GM10266 (cell line): Measurements from ENCODE around the gene MCEE.

Experiments used
- DNase-seq: peaks from one replicate; pipeline ENCODE4 v3.0.0; 2012; ENCODE audit errors: extremely low spot score
- TF ChIP-seq, protein P1 (sequence below): IDR thresholded peaks from 2 replicates; pipeline ENCODE4 v1.5.1; 2012; ENCODE audit warnings: mild to moderate bottlenecking, low read depth; ENCODE audit not compliant: control insufficient read depth, insufficient read depth; ENCODE audit errors: missing control alignments

Gene MCEE

DNA sequence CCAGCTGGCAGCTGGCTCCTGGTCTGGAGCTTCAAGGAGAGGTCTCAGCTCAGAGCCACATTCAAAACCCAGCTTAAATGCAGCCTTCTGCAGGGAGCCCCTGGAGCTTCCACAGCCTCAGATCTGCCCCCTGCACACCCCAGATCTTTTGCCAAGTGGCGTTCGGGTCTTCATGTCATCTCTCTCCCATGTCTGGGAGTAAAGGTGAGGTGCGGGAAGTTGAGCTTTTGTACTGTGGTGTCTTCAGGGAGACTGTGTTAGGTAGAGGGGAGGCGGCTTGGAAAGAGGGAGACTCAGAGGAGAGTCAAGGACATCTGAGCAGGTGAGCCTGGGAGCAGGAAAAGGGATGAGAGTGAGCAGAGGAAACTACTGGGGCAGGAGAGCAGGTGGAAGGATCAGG is 25.8 kb upstream of the MCEE start:
- no peak for DNase-seq
- TF ChIP-seq, protein P1, sequence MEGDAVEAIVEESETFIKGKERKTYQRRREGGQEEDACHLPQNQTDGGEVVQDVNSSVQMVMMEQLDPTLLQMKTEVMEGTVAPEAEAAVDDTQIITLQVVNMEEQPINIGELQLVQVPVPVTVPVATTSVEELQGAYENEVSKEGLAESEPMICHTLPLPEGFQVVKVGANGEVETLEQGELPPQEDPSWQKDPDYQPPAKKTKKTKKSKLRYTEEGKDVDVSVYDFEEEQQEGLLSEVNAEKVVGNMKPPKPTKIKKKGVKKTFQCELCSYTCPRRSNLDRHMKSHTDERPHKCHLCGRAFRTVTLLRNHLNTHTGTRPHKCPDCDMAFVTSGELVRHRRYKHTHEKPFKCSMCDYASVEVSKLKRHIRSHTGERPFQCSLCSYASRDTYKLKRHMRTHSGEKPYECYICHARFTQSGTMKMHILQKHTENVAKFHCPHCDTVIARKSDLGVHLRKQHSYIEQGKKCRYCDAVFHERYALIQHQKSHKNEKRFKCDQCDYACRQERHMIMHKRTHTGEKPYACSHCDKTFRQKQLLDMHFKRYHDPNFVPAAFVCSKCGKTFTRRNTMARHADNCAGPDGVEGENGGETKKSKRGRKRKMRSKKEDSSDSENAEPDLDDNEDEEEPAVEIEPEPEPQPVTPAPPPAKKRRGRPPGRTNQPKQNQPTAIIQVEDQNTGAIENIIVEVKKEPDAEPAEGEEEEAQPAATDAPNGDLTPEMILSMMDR: no peak

DNA sequence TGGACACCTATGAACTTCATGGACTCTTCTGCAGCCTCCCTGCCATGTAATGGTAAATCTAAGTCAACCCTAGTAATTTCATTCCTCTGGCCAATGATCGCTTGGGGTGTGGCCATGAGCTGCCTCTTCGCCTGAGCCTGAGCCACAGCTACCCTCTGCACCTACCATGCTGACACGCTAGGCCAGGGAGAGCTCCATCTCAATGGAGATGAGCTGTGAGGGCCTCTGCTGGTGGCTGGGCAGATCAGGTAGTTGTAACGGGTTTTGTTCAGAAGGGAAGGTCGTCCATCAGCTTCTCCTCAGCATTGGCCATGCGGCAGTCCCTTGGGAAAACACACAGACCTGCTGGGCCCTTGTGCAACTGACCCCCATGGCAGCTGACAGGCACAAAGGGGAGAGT is 24.8 kb upstream of the MCEE start:
- TF ChIP-seq, protein P1: peak; percentile 63
- peak; percentile 73 for DNase-seq

DNA sequence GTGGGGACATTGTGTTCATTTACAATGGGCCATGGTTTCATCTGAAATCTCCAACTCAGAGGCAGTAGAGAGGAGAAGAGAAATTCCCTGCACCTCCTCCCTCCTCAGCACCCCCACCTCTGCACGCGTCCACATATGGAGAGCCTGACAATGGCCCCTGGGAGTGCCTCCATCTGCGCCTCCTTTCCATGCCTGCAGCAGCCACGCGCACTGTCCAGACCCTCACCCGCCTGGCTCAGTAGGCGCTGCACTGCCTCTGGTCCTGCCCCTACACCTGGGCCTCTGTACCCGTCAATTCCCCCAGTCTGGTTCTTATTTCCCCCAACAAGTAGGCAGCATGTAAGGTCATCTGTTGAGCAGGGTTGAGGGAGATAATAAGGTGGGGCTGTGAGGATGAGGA is 24.2 kb upstream of the MCEE start:
- DNase-seq: no peak
- TF ChIP-seq, protein P1: no peak

DNA sequence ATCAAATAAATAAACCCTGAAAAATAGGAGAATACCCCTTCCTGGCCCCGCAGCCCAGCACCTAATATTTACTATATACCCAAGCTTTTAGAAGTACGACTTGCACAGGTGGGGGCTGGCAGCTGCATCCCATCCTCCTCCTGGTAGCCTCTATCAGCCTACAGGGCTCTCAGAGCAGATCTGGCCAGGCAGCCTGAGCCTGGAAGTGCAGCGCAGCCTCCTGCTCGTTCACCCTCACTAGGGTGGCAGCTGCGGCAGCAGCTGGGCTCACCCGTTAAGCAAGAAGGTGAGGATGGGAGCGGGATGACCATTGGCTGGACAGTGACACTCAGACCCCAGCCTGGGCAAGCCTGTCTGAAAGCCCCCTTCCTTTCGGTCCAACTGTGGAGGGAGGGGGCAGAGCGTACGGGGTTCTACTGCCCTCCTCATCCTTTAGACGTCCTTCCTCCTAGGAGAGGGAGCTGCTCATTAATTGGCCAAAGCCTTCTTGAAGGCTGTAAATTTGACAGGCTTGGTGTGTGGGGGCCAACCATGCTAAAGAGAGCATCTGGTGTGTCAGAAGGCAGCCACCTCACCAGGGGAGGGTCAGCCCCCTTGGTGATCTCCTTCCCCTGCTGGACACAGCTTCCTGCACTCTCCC is 23.7 kb upstream of the MCEE start:
- DNase-seq: no peak
- TF ChIP-seq, protein P1: no peak

DNA sequence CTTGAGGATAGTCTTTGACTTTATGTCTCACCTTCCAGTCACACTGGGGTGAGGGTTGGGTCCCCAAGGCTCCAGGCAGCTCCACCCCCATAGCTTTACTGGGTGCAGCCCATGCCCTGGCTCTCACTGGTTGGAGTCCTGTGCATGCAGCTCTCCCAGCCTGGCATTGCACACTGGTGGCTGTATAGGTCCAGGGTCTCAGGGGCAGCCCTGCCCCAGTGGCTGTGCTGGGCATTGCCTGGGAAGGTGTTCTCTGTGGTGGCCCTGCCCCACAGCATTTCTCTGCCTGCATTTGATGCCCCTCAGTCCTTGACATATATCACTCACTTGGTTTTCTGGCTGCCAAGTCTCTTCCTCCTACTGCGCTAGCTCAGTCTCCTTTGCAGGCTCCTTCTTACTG is 21.6 kb upstream of the MCEE start:
- DNase-seq: no peak
- TF ChIP-seq, protein P1: no peak

DNA sequence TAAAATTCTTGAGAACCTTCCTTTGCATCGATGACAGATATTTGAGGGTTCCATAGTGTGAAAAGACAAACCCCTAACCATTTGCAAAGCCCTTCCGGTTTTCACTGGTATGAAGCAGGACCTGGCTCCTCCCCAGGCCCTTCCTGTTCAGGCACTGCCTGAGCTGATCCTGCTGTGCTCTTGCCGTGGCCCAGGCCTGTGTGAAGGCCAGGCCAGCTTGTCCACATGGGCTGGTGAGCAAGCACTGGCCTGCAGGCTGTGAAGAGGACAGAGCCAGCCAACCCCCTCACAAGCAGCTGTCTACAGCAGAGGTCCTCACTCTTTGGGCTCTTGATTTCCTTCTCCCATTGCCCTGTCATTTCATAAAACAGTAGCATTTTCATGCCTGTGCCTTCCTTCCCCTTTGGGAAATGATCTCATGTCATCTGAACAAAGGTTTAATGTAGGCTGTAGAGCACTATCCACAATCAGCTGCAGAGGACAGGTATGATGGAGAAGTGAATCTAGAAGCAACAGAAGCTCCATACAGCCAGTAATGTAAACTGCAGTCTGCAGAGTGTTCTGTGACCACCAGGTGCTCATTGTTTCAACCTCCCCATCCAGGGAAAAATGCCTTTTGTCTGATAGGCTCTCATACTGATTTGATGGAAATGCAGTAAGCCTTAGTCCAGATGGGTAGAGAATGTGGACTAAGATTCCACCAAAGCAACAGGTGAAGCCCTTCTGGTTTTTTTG is 20.2 kb upstream of the MCEE start:
- DNase-seq: no peak
- TF ChIP-seq, protein P1: no peak

DNA sequence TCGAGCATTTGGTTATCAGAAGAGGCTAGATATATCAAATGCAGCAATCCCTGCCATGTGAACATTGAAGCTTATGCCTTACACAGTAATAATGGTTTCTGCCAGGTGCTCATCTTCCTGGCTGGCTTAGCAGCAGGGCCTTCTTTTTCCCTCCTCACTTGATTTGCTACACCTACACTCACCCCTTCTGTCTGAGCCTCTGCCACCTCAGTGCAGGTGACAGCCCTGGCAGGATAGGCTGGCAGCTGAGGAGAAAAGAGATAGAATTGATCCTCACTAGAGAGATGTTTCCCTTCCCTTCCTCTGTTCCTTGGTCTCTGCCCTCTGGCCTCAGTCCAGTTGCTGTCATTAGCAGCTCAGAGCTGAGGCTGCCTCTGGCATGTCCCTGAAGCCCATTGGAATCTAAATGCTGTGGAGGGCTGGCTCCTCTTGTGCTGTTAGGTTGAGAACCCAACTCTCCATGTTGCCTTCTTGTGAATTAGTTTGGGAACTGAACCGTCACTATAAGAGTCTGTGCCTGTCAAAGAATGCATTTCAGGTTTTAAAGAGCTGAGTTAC is 18.6 kb upstream of the MCEE start:
- TF ChIP-seq, protein P1: no peak
- no peak for DNase-seq
